Endothelial cell of hepatic sinusoid (primary cell): ENCODE results near the gene IQCM.

Experiments
- in situ Hi-C: cut with HindIII; loops from 2 replicates; pipeline ENCODE4 v1.10.0; 2017; ENCODE audit warnings: low sequenced_read_pairs

IQCM gene

DNA sequence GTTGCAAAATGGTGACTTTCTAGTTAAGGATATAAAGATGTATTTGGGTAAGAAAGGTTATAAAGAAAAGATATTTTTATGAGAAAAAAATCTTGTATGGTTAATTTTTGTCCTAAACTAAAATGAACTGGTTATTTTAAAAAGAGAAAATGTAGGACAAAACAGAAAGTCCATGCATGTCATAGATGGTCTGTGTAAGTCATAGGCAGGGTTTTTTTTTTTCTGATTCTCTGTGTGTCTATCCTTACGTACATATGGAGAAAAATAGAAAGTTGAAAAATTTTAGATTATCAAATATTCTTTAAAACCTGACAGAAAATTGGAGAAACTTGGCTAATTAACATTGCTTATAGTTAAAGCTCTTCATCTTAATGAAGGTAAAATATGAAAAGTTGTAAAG lies 493.4 kb downstream of the IQCM start:
- in situ Hi-C loops, result no loop called here

DNA sequence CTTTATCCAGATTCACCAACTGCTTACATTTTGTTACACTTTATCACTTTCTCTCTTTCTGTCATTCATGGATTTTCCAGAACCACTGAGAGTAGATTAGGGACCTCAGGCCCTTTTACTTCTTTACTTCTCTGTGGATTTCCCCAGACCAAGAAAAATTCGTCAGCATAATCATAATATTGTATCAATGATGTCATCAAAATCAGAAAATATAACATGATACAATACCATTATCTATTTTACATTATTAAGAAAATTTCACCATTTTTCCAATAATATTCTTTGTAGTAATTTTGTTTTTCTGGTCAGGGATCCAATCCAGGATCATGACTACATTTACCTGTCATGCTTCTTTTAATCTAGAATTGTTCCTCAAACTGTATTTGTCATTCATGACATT lies 494.2 kb downstream of the IQCM start:
- in situ Hi-C loops, result no loop called here

DNA sequence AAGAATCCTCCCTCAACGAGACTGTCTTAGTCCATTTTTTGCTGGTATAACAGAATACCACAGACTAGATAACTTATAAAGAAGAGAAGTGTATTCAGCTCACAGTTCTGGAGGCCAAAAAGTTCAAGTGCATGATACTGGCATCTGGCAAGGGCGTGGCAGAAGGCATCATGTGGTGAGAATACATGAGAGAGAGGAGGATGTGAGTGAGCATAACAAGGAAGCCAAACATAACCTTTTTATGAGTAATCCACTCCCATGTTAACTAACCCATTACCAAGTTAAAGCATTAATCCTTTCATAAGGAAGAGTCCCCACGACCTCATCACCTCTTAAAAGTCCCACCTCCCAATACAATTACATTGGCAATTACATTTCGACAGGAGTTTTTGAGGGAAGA lies 504.6 kb downstream of the IQCM start:
- in situ Hi-C loops, result no loop called here

DNA sequence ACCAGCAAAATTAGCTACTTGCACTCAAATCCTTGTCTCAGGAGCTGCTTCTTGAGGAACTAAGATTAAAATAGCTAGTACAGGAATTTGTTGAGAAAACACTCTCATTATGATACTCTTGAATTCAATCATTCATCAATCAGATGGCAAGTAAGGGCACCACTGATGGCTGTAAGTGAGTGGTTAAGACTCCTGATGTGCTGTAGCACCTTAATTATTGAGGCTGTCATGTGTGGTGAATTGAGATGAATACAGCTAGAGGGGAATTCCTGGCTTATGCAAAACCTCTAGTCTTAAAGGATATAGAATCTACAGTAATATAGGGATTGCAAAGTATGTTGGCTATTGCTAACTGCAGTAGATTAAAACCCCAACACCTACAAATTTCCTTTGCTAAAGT lies 509.1 kb downstream of the IQCM start:
- in situ Hi-C loops, result no loop called here
